Gastroesophageal sphincter (tissue), 3 donors: Measurements from ENCODE around the gene SLC35C1.

Experiments
- CTCF ChIP-seq, 4 experiments: fragments of 200-600 bp in 2 of 4; fragments of 450-650 bp in 2 of 4; sonication (generic) in 1 of 4; IDR thresholded peaks; one replicate each; pipeline ENCODE4 v1.5.1; 2017 to 2019; ENCODE audit warnings: antibody characterized with exemption in 4 of 4, mild to moderate bottlenecking in 2 of 4, moderate library complexity in 2 of 4
- POLR2A ChIP-seq, 2 donors: fragments of 450-650 bp; IDR thresholded peaks; one replicate each; pipeline ENCODE4 v1.6.1; 2017; ENCODE audit warnings: antibody characterized with exemption in 2 of 2, mild to moderate bottlenecking in 2 of 2, moderate library complexity in 1 of 2
- POLR2AphosphoS5 ChIP-seq: sonication (generic); formaldehyde crosslinking; IDR thresholded peaks from one replicate; pipeline ENCODE4 v1.6.1; 2017; ENCODE audit warnings: antibody characterized with exemption

- TF ChIP-seq POLR2A (IDR thresholded peaks at IDR 0.05) (no peak), CTCF (IDR thresholded peaks at IDR 0.05) (no peak), POLR2AphosphoS5 (no peak)
These were observed 47.3 kb upstream of the SLC35C1 start for GRCh38 chr11:45757672-45758071.
